Karpas-422 (cell line): ENCODE measurements around the gene NDUFS8. TPM values are rescaled to one million over a fixed set of nuclear protein-coding genes. Genes with fewer than 3 reads are reported as not detected.
A peak's percentile ranks its signal among the peaks of the same experiment; 100 is the strongest.

Experiments
- DNase-seq: peaks from one replicate; pipeline ENCODE4 v3.0.0-alpha.2; 2015
- H2AFZ ChIP-seq: fragments of 200-600 bp; sonication (generic); 2 replicates; pipeline ENCODE4 v1.6.1; 2014; ENCODE audit warnings: antibody characterized with exemption, low read length, mixed read lengths
- H3K27ac ChIP-seq: fragments of 200-600 bp; sonication (generic); 2 replicates; pipeline ENCODE4 v1.5.1; 2014; ENCODE audit warnings: mild to moderate bottlenecking, low read length, moderate library complexity
- H3K27me3 ChIP-seq: fragments of 200-600 bp; sonication (generic); 2 replicates; pipeline ENCODE4 v1.6.1; 2014; ENCODE audit warnings: low read length, mixed read lengths
- H3K36me3 ChIP-seq: fragments of 200-600 bp; sonication (generic); 2 replicates; pipeline ENCODE4 v1.6.1; 2014; ENCODE audit warnings: low read length, mixed read lengths; ENCODE audit not compliant: insufficient read depth
- H3K4me1 ChIP-seq: fragments of 200-600 bp; sonication (generic); 2 replicates; pipeline ENCODE4 v1.6.1; 2014; ENCODE audit warnings: mild to moderate bottlenecking, low read length, mixed read lengths
- H3K4me2 ChIP-seq: fragments of 200-600 bp; sonication (generic); 2 replicates; pipeline ENCODE4 v1.6.1; 2014; ENCODE audit warnings: low read length, low read depth, mild to moderate bottlenecking; ENCODE audit not compliant: poor library complexity, severe bottlenecking
- H3K4me3 ChIP-seq: fragments of 200-600 bp; sonication (generic); 2 replicates; pipeline ENCODE4 v1.5.1; 2014; ENCODE audit warnings: mild to moderate bottlenecking, antibody characterized with exemption, low read length, mixed read lengths
- H3K79me2 ChIP-seq: fragments of 200-600 bp; sonication (generic); 2 replicates; pipeline ENCODE4 v1.6.1; 2014; ENCODE audit warnings: mild to moderate bottlenecking, low read length, mixed read lengths
- H3K9ac ChIP-seq: fragments of 200-600 bp; sonication (generic); 2 replicates; pipeline ENCODE4 v1.6.0; 2014; ENCODE audit warnings: low read length
- H3K9me2 ChIP-seq: fragments of 200-600 bp; sonication (generic), shearing (Covaris generic); replicated peaks from 2 replicates; pipeline ENCODE4 v1.6.0; 2014; ENCODE audit warnings: mild to moderate bottlenecking, low read length, moderate library complexity; ENCODE audit not compliant: insufficient read depth
- H3K9me3 ChIP-seq: fragments of 300-700, 200-600 bp; sonication (generic); 2 replicates; pipeline ENCODE4 v1.6.1; 2014; ENCODE audit warnings: low read length, mixed read lengths
- H4K20me1 ChIP-seq: fragments of 200-600 bp; sonication (generic); 2 replicates; pipeline ENCODE4 v1.6.1; 2014; ENCODE audit warnings: mild to moderate bottlenecking, antibody characterized with exemption, low read length, low read depth; ENCODE audit not compliant: insufficient read depth
- total RNA-seq: library from RNA; depleted of rRNA; stranded (reverse); fragments of >200 nt; shearing (Covaris generic); gene quantifications from 2 replicates; pipeline ENCODE4 v1.2.3, GENCODE V29; 2014; ENCODE audit warnings: low replicate concordance

Gene NDUFS8
- total RNA-seq, 1 experiment from 2014 or later: 159 TPM

DNA sequence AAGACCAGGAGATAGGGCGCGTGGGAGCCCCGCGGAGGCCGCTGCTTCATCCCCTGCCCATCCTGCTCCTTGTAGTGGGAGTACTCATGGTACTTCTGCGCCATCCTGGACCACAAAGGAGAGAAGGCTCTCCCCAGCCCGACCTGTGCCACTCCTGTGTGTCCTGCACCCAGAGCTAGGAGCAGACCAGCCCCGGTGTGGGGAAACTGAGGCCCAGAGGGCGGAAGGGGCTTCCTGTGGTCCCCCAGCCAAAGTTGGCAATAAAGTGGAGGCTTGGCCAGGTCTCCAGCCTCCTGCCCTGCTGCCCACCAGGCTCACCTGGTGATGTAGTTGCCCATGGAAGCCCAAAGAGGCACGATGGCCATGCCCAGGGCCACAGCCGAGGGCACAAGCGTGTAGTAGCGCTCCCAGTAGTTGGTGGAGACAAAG is 31.3 kb upstream of the NDUFS8 start:
- peaks cover 8% of the 10 kb centered on the region for H4K20me1 ChIP-seq
- no peak for DNase-seq
- peaks cover 6% of the 10 kb centered on the region for H3K36me3 ChIP-seq
- H3K9me3 ChIP-seq: no peaks in the 10 kb centered on the region
- H3K79me2 ChIP-seq: peaks cover 13% of the 10 kb centered on the region
- H3K27me3 ChIP-seq: no peaks in the 10 kb centered on the region
- H3K4me2 ChIP-seq: no peak overlapping the region
- H3K9me2 ChIP-seq: no peaks in the 10 kb centered on the region
- H3K27ac ChIP-seq: no peak overlapping the region
- no peak overlapping the region for H3K9ac ChIP-seq
- H3K4me3 ChIP-seq: no peak overlapping the region
- H2AFZ ChIP-seq: no peak overlapping the region
- peaks cover 15% of the 10 kb centered on the region for H3K4me1 ChIP-seq

DNA sequence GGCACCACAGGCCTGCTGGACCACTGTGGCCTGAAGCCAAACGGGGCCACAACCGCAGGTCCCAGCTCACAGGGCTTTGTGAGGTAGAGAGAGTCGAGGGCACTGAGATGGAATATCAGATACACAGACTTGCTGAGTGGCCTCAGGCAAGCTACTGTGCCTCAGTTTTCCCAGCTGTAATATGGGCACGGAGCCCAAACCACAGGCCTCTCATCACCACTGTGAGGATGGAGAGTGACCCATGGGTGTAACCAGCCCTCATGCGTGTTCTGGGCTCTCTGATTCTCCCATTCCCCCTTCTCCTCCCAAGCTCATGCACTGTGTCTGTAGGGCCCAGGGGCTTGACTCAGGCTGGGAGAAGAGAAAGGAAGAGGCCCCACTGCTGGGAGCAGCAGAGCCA is 30.8 kb upstream of the NDUFS8 start:
- Histone ChIP-seq H3K4me3 (no peak overlapping the region), H3K4me2 (no peak overlapping the region), H3K9me2 (no peaks in the 10 kb centered on the region), H2AFZ (no peak overlapping the region), H3K9ac (no peak overlapping the region), H3K27ac (no peak overlapping the region), H4K20me1 (peaks cover 8% of the 10 kb centered on the region), H3K79me2 (peaks cover 13% of the 10 kb centered on the region), H3K36me3 (peaks cover 6% of the 10 kb centered on the region), H3K4me1 (peaks cover 17% of the 10 kb centered on the region), H3K9me3 (no peaks in the 10 kb centered on the region), H3K27me3 (no peaks in the 10 kb centered on the region)
- DNase-seq: no peak

DNA sequence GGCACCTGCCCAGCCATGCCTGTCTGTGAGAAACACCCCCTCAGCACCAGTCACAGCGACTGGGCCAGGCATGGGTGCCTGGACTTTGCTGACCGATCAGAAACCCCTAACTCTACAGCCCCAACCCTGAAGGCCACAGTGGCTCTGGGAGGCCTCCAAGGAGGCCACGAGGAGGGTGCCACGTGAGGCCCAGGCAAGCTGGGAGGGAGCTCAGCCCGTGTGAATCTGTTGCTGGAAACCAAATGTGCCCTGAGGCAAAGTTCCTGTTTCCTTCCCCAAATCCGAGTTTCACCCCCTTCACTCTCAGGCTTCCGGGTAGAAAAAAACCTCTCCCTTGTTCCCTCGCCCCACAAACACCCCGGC is 27.9 kb upstream of the NDUFS8 start:
- Histone ChIP-seq H3K36me3 (no peaks in the 10 kb centered on the region), H3K9ac (peak overlapping the region; percentile 89), H2AFZ (0 out of 2 replicates have a peak overlapping the region, but pooled peaks have one; percentile 13), H3K4me3 (peak overlapping the region; percentile 96), H4K20me1 (no peaks in the 10 kb centered on the region), H3K79me2 (peaks cover 13% of the 10 kb centered on the region), H3K9me3 (no peaks in the 10 kb centered on the region), H3K9me2 (no peaks in the 10 kb centered on the region), H3K4me1 (peaks cover 22% of the 10 kb centered on the region), H3K27ac (peak overlapping the region; percentile 86), H3K4me2 (peak overlapping the region; percentile 80), H3K27me3 (no peaks in the 10 kb centered on the region)
- DNase-seq: peak; percentile 84

DNA sequence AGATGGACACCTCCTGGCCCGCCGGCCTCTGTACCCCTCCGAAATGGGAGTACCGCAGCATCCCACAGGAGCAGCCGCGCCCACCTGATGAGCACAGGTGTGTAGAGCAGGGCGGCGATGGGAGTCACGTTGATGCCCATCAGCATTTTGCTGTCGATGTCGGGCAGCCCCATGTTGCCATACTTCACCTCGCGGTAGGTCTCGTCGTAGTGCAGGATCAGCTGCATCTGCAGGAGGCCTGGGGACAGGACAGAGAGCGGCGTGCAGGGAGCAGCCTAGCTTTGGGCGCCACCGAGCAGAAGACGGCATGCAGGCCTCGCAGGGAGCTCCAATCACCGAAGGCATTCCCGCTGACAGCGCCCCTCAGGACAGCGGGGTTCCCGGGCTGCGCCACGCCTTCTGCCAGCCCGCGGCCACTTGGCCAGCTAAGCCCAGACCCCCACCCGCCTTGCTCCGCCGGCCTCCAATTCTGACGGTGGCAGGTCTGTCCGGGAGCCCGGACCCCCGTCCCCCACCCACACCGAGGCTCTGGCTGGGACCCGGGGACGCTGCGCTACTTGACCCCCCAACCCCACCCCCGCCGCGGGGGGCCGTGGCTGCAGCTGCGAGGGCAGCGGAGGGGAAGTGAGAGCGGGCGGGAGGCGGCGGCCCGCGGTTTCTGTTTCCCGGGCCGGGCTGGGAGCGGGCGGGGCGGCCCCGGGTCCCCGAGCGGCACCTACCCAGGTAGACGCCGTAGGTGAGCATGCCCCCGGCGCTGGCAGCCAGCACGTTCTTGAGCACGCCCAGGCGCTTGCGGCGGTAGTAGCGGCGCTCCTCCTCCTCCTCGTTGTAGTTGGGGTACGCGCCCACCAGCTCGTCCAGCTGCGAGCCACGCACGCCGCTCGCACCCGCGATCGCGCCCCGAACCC is 27.3 kb upstream of the NDUFS8 start:
- H3K4me2 ChIP-seq: peak overlapping the region; percentile 80
- H3K4me3 ChIP-seq: peak overlapping the region; percentile 96

DNA sequence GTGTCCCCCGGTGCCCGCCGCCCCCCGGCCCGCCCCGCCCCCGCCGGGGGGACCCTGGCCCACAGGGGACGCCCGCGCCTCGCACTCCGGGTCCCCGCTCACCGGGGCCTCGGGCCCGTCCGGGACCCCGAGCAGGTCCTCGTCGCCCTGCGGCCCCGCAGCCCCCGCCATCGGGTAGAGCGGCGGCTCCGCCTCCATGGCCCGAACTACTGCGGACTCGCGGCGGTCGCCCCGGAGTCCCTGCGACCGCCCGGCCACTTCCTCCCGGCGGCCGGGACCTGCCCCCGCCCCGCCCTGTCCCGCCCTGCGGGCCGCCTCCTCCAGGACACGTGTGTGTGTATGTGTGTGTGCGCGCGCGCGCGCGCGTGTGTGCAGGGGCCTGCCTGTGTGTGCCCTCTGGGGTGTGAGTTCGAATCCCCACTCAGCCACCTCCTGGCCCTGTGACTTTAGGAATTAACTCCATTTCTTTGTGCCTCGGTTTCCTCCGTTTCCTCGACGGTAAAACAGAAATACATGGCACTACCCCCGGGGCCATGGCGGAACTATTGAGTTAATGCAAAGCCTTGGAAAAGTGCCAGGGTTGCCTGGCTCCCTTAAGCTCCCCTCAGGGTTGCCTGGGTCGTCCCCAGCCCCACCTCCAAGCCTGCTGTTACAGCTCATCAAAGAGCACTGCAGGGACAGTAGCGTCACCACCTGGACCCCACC is 26.5 kb upstream of the NDUFS8 start, which contains the start of gene UNC93B1:
UNC93B1 (minus strand) TSS at position 252 of the 705 bp plus-strand sequence; CDS start at position 198, 54 bp downstream.
- Histone ChIP-seq H3K9me2 (no peaks in the 10 kb centered on the region), H4K20me1 (no peaks in the 10 kb centered on the region), H2AFZ (peak within 1 kb of the TSS; percentile 62; the same call in 1 of the 2 replicates), H3K9ac (peak within 1 kb of the TSS; percentile 89), H3K27me3 (no peaks in the 10 kb centered on the region), H3K9me3 (no peaks in the 10 kb centered on the region), H3K4me3 (peak within 1 kb of the TSS; percentile 96), H3K27ac (peak within 1 kb of the TSS; percentile 86), H3K79me2 (peaks cover 13% of the 10 kb centered on the region), H3K4me2 (peak within 1 kb of the TSS; percentile 80), H3K36me3 (no peaks in the 10 kb centered on the region), H3K4me1 (peaks cover 27% of the 10 kb centered on the region)
- peak; percentile 95 for DNase-seq

More for the DNA sequence above, 27.3 kb upstream of the NDUFS8 start:
- peak; percentile 79 for DNase-seq
- Histone ChIP-seq H3K9ac (peak overlapping the region; percentile 89), H4K20me1 (no peaks in the 10 kb centered on the region), H3K27ac (peak overlapping the region; percentile 86), H3K9me3 (no peaks in the 10 kb centered on the region), H3K4me1 (peaks cover 22% of the 10 kb centered on the region), H3K9me2 (no peaks in the 10 kb centered on the region), H2AFZ (peak overlapping the region; percentile 62; the same call in 1 of the 2 replicates), H3K36me3 (no peaks in the 10 kb centered on the region), H3K27me3 (no peaks in the 10 kb centered on the region), H3K79me2 (peaks cover 13% of the 10 kb centered on the region)

DNA sequence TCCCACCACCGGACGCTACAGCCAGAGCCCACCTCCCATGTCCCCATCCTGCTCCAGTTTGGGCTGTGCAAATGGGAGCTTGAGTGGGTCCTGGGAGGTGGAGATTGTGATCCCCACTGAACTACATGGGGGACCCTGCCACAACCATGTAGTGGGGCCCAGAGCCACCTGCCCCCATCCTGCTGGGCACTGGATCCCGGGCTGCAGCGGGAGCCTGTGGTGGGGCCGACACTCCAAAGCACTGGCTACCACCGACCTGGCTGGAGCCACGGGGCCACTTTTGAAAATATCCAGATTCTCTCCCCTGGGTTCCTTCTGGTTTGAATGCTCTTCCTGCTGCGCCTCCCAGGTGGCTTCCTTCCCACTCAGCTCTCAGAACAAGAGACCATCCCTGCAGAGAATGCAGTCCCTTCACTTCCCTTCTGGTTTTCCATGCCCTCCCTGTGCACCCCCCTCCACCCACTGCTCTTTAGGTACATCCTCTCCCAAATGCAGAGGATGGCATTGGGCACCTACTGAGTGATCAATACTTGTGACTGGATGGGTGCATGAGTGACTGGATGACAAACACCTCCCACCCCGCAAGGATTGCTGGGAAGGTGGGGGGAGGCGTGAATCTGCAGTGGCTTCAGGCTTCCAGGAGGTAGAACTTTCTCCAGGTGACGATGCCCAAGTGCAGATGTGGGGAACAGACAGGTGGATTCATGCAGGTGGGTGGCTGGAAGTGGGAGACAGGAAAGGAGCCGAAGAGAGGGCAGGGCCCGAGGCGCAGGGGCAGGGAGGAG is 25.7 kb upstream of the NDUFS8 start:
- Histone ChIP-seq H3K4me2 (peak overlapping the region; percentile 80), H3K9me3 (no peaks in the 10 kb centered on the region), H3K27ac (no peak overlapping the region), H3K27me3 (no peaks in the 10 kb centered on the region), H3K9ac (peak overlapping the region; percentile 89), H3K9me2 (no peaks in the 10 kb centered on the region), H4K20me1 (no peaks in the 10 kb centered on the region), H3K4me1 (peaks cover 34% of the 10 kb centered on the region), H2AFZ (no peak overlapping the region), H3K4me3 (peak overlapping the region; percentile 96), H3K36me3 (no peaks in the 10 kb centered on the region), H3K79me2 (peaks cover 13% of the 10 kb centered on the region)
- no peak for DNase-seq

DNA sequence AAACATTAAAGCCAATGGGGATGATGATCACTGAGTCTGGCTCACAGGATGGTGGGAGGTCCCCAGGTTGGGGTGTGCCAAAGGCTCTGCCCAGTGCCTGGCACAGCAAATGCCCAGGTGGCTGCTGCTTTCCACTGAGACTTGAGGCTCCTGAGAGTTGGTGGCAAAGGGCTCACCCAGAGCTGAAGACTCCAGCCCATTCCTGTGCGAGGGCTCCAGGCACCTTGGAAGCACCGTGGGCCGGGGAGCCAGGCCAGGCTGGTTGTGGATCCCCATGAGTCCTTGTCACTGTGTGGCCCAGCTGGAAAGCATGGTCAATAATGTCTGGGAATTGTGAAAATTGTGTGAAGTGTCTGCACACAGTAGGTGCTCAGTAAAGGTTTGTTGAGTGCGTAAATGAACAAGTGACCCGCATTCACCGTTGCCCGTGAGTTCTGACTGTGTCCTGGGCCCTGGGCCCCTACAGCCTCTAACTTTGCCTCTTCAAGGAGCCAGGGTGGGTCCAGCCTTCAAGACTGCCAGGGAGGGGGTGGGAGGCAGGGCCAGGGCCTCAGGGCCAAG is 23.8 kb upstream of the NDUFS8 start:
- peaks cover 42% of the 10 kb centered on the region for H3K4me1 ChIP-seq

More for the DNA sequence above, 23.8 kb upstream of the NDUFS8 start:
- Histone ChIP-seq H3K4me2 (no peak overlapping the region), H3K9ac (no peak overlapping the region), H3K9me3 (no peaks in the 10 kb centered on the region), H3K27me3 (no peaks in the 10 kb centered on the region), H3K79me2 (peaks cover 13% of the 10 kb centered on the region), H3K27ac (no peak overlapping the region), H2AFZ (no peak overlapping the region), H3K4me3 (no peak overlapping the region), H3K9me2 (no peaks in the 10 kb centered on the region), H3K36me3 (no peaks in the 10 kb centered on the region), H4K20me1 (no peaks in the 10 kb centered on the region)
- peak; percentile 41 for DNase-seq
